ENCODE data around the gene DPP10. TPM values are rescaled to one million over a fixed set of nuclear protein-coding genes. Genes with fewer than 3 reads are reported as not detected.

Gene DPP10
- total RNA-seq, 1 experiment from 2014 or later, result not detected

DNA sequence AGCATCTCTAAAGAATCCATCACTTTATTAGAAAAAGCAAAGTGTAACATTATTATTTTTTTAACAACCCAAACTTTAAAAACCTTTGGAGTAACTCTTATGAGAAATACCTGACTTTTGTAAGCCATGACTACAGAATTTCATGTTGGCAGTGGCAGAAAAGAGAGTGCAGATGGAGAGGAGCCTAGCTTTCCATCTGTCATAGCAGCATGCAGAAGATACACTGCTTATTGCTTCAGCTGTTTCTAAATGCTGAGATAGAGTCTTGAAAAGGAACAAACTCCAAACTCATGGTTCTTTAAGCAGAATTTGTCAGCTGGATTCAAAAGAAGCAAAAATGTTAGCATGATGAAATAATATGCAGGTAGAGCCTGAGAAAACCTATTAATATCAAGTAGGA lies 1130.3 kb downstream of the DPP10 start:
- BruUV-seq (replicated peaks), result no TSS peak
- H3K27ac ChIP-seq (ENCODE audit: low read length), result no peak overlapping the region
- POLR2A ChIA-PET, result no interaction called here

GRCh38 chr2:115573756-115574155 lies 1131.3 kb downstream of the DPP10 start:
- no peaks in the 10 kb centered on the region for H3K9me3 ChIP-seq (ENCODE audit: control insufficient read depth, insufficient read depth, low read depth, low read length)
- no peaks in the 10 kb centered on the region for H3K36me3 ChIP-seq (ENCODE audit: control insufficient read depth, insufficient read depth, low read length)
- DNase-seq (ENCODE audit: low read depth, low spot score), result no peak
- no peak overlapping the region for H3K27ac ChIP-seq (ENCODE audit: low read length)
- intact Hi-C loops (cut with micrococcal nuclease; ENCODE audit: unreplicated experiment) (no loop called here), in situ Hi-C loops (cut with HindIII; ENCODE audit: low pct_unique_long_range_greater_than_20kb, low sequenced_read_pairs) (no loop called here)
- no TSS peak for BruUV-seq (replicated peaks)
- ChIA-PET CTCF (no interaction called here), POLR2A (no interaction called here)
- no peak for TF ChIP-seq TCF7L2 (IDR thresholded peaks at IDR 0.05; ENCODE audit: low read depth, low read length)
- TF ChIP-seq POLR2AphosphoS5 (IDR thresholded peaks at IDR 0.05; ENCODE audit: low read depth, low read length), result no peak
- TF ChIP-seq, protein P1, sequence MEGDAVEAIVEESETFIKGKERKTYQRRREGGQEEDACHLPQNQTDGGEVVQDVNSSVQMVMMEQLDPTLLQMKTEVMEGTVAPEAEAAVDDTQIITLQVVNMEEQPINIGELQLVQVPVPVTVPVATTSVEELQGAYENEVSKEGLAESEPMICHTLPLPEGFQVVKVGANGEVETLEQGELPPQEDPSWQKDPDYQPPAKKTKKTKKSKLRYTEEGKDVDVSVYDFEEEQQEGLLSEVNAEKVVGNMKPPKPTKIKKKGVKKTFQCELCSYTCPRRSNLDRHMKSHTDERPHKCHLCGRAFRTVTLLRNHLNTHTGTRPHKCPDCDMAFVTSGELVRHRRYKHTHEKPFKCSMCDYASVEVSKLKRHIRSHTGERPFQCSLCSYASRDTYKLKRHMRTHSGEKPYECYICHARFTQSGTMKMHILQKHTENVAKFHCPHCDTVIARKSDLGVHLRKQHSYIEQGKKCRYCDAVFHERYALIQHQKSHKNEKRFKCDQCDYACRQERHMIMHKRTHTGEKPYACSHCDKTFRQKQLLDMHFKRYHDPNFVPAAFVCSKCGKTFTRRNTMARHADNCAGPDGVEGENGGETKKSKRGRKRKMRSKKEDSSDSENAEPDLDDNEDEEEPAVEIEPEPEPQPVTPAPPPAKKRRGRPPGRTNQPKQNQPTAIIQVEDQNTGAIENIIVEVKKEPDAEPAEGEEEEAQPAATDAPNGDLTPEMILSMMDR (IDR thresholded peaks at IDR 0.05), result no peak
- no peak for ATAC-seq
- no peak overlapping the region for H3K4me3 ChIP-seq (ENCODE audit: low read depth in 2 of 2, low read length in 2 of 2)
- H3K27me3 ChIP-seq (ENCODE audit: control insufficient read depth, insufficient read depth, low read length), result no peaks in the 10 kb centered on the region
- no peaks in the 10 kb centered on the region for H3K4me1 ChIP-seq (ENCODE audit: control insufficient read depth, insufficient read depth, low read length)

More for the DNA sequence above, 1130.3 kb downstream of the DPP10 start:
- H3K4me1 ChIP-seq (ENCODE audit: control insufficient read depth, insufficient read depth, low read length), result no peaks in the 10 kb centered on the region
- ATAC-seq, result no peak
- TF ChIP-seq POLR2AphosphoS5 (IDR thresholded peaks at IDR 0.05; ENCODE audit: low read depth, low read length), result no peak
- no peak for TF ChIP-seq TCF7L2 (IDR thresholded peaks at IDR 0.05; ENCODE audit: low read depth, low read length)
- TF ChIP-seq SIN3A (IDR thresholded peaks at IDR 0.05; ENCODE audit: borderline replicate concordance, insufficient read depth, low read depth, low read length), result no peak
- TF ChIP-seq, protein P1 (IDR thresholded peaks at IDR 0.05), result no peak
- TF ChIP-seq, protein P2, sequence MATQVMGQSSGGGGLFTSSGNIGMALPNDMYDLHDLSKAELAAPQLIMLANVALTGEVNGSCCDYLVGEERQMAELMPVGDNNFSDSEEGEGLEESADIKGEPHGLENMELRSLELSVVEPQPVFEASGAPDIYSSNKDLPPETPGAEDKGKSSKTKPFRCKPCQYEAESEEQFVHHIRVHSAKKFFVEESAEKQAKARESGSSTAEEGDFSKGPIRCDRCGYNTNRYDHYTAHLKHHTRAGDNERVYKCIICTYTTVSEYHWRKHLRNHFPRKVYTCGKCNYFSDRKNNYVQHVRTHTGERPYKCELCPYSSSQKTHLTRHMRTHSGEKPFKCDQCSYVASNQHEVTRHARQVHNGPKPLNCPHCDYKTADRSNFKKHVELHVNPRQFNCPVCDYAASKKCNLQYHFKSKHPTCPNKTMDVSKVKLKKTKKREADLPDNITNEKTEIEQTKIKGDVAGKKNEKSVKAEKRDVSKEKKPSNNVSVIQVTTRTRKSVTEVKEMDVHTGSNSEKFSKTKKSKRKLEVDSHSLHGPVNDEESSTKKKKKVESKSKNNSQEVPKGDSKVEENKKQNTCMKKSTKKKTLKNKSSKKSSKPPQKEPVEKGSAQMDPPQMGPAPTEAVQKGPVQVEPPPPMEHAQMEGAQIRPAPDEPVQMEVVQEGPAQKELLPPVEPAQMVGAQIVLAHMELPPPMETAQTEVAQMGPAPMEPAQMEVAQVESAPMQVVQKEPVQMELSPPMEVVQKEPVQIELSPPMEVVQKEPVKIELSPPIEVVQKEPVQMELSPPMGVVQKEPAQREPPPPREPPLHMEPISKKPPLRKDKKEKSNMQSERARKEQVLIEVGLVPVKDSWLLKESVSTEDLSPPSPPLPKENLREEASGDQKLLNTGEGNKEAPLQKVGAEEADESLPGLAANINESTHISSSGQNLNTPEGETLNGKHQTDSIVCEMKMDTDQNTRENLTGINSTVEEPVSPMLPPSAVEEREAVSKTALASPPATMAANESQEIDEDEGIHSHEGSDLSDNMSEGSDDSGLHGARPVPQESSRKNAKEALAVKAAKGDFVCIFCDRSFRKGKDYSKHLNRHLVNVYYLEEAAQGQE (IDR thresholded peaks at IDR 0.05; ENCODE audit: insufficient read depth in 1 of 2, low read depth in 2 of 2, low read length in 1 of 2), result no peak
- no peaks in the 10 kb centered on the region for H3K27me3 ChIP-seq (ENCODE audit: control insufficient read depth, insufficient read depth, low read length)
- no peaks in the 10 kb centered on the region for H3K36me3 ChIP-seq (ENCODE audit: control insufficient read depth, insufficient read depth, low read length)
- no peak overlapping the region for H3K4me3 ChIP-seq (ENCODE audit: low read depth in 2 of 2, low read length in 2 of 2)
- CTCF ChIA-PET, result no interaction called here
- no peaks in the 10 kb centered on the region for H3K9me3 ChIP-seq (ENCODE audit: control insufficient read depth, insufficient read depth, low read depth, low read length)
- DNase-seq (ENCODE audit: low read depth, low spot score), result no peak
- intact Hi-C loops (cut with micrococcal nuclease; ENCODE audit: unreplicated experiment), result no loop called here
- in situ Hi-C loops (cut with HindIII; ENCODE audit: low pct_unique_long_range_greater_than_20kb, low sequenced_read_pairs), result no loop called here
